WI38 (cell line): ENCODE results near the gene CD93.

Experiments
- H3K4me3 ChIP-seq: 2 replicates; pipeline ENCODE4 v1.5.1; 2011; ENCODE audit warnings: low read depth, mild to moderate bottlenecking, control low read depth, low read length
- CTCF ChIP-seq: IDR thresholded peaks from 2 replicates; pipeline ENCODE4 v1.5.1; 2012; ENCODE audit warnings: low read depth, mild to moderate bottlenecking, control low read depth, low read length

The CD93 gene, protein sequence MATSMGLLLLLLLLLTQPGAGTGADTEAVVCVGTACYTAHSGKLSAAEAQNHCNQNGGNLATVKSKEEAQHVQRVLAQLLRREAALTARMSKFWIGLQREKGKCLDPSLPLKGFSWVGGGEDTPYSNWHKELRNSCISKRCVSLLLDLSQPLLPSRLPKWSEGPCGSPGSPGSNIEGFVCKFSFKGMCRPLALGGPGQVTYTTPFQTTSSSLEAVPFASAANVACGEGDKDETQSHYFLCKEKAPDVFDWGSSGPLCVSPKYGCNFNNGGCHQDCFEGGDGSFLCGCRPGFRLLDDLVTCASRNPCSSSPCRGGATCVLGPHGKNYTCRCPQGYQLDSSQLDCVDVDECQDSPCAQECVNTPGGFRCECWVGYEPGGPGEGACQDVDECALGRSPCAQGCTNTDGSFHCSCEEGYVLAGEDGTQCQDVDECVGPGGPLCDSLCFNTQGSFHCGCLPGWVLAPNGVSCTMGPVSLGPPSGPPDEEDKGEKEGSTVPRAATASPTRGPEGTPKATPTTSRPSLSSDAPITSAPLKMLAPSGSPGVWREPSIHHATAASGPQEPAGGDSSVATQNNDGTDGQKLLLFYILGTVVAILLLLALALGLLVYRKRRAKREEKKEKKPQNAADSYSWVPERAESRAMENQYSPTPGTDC

DNA sequence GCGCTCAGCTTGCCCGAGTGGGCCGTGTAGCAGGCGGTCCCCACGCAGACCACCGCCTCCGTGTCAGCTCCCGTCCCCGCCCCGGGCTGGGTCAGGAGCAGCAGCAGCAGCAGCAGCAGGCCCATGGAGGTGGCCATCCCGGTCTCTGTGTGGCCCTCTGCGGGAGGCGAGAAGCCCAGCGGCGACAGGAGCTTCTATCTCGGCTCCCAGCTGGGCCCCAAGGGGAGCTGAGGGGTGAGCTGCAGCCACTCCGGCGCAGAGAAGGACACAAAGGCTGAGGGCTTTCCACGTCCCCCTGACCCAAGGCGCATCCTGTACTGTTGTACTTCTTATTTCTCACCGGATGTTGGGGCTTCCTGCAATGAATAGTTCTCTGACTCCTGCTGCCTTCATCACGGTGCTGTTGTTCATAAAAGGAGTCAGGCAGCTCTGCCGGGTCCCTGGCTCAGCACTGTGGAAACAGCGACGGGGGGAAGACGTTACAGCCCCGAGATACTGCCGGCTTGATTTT, at the start of gene CD93:
Gene CD93, minus strand, starts transcription at position 269 of the 511 bp plus-strand sequence. Its CDS starts 132 bp downstream, at position 137.
- H3K4me3 ChIP-seq = no peak within 1 kb of the TSS
- no peak for TF ChIP-seq CTCF

DNA sequence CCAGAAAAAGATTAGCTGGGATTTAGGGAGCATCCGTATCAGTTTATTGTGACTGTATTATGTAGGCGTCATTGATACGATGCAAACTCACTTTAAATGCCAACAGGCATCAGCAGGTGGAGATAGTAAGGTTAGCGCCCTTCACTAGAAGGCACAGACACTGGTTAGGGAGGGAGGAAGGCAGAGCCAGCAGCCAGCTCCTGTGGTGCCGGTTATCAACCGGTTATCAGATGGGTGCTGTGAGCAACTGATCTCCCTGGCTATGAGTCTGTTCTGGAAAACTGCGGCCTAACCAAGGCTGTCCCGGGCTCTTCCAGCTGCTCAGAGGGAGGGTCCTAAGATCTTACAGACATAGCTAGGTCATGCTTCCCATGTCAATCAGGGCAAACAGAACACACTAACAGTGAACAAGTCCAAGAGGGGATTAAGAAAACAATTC, 47.5 kb upstream of the CD93 start:
- H3K4me3 ChIP-seq = no peak overlapping the region
- TF ChIP-seq CTCF = no peak

DNA sequence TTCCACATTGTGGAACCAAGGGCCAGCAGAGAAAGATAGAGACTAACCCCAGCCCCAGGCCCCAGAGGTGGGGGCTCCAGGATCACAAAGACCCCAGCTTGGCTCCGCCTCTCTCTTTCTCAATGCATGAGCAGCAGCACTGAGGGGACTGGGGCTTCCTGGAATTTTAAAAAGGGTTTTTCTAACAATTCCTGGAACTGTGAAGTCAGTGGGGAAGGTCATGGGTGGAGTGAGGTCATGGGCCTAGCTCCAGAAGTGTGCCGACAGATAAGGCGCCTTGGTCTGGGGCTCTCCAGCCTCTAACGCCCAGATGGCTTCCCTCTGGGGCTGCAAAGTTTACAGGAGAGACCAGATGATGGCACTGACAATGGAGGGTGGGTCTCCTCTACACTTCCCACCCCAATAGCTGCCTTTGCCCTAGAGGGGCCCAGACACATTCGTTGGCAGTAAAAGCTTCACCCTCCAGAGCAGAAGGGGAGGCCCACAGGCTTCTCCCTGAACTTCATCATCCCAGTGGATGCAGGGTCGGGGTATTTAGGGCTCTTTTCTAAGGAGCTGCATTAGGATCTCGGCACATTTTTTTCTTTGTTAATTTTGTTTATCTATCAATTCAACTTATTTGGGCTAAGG, 46.9 kb upstream of the CD93 start:
- no peak for TF ChIP-seq CTCF
- no peak overlapping the region for H3K4me3 ChIP-seq

DNA sequence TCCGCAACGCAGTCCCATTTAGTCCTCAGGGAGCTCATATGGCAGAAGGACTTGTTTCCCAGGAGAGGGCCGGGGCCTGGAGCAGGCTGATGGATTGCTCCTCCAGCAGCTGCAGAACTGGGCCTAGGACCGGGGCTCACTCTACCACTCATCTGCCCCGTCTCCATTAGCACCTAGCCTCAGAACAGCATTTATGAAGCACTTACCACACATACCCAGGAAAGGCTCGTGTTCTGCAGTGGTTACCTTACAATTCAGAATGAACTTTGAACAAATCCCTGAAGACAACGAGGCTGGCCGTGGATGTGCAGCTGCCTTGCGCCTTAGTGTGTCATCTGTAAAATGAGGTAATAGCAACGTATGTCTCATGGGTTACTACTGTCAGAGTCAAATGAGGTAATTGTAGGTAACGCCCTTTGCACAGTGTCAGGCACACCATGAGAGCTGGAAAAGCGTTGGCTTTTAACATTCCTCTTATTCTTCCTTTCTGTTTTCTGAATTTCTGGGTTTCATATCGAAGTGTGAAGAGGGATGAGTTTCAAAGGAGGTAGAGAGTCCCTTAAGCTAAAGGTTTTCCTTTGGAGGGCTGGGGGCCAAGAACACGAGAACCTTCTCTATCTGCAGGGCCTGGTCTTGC, 46.3 kb upstream of the CD93 start:
- no peak for TF ChIP-seq CTCF
- H3K4me3 ChIP-seq = no peak overlapping the region

- no peak overlapping the region for H3K4me3 ChIP-seq
- no peak for TF ChIP-seq CTCF
These were observed 45.6 kb upstream of the CD93 start for GRCh38 chr20:23131766-23132165.

DNA sequence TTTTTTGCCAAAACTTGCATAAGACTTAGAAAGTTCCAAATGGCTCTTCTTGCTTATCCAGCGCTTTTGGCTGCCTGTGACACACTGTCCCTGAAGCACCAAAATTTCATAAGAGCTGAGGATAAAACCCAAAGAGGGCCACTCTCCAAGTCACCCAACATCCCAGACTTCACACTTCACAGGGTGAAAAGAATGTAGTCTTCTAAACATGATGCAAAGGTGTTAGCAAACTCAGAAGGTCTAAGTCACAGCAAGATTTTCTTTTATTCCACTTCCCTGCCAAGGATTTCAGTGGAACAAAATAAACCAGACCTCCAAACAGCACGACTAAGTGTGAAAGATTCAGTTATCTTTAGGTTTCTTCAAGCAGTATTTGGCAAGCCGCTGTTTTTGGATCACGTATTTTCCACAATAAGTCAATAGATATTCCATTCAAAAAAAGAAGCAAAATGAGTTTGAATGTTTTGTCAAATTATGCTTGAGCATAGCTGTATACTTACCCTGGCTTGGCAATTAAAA, 44.6 kb upstream of the CD93 start:
- no peak overlapping the region for H3K4me3 ChIP-seq
- no peak for TF ChIP-seq CTCF
